ENCODE measurements around the gene DLEC1. TPM values are rescaled to one million over a fixed set of nuclear protein-coding genes. Genes with fewer than 3 reads are reported as not detected.
A peak's percentile ranks its signal among the peaks of the same experiment; 100 is the strongest.

DLEC1 gene
- total and polyA plus RNA-seq, 9 of the 15 experiments (the other 6 are each of a cell fraction or from before 2014, with no cell fraction given): 0.07 to 0.08 TPM; not detected in 7

GRCh38 chr3:38084334-38085310 lies 45.6 kb downstream of the DLEC1 start (continued):
- TF ChIP-seq CHD4 (IDR thresholded peaks at IDR 0.05; ENCODE audit: insufficient read depth, insufficient replicate concordance, low read depth, low read length, poor library complexity, severe bottlenecking) (peak; percentile 91), VEZF1 (CRISPR knock-in tag; IDR thresholded peaks at IDR 0.05) (0 out of 2 replicates have a peak, but pooled peaks have one; percentile 23), CBFA2T3 (IDR thresholded peaks at IDR 0.05) (no peak), CUX1 (CRISPR knock-in tag; IDR thresholded peaks at IDR 0.05) (peak; percentile 64; the same call in 1 of the 2 replicates), SIRT6 (IDR thresholded peaks at IDR 0.05; ENCODE audit: low read depth, low read length) (peak; percentile 61), ZNF224 (CRISPR knock-in tag; IDR thresholded peaks at IDR 0.05) (no peak), PYGO2 (tag; IDR thresholded peaks at IDR 0.05) (peak; percentile 81; the same call in 1 of the 2 replicates), NFATC3 (IDR thresholded peaks at IDR 0.05) (no peak)
